Esophagus muscularis mucosa (tissue), 4 donors: ENCODE results near the gene TROAP. TPM values are rescaled to one million over a fixed set of nuclear protein-coding genes. Genes with fewer than 3 reads are reported as not detected.
"Not testable (repeated sequence)": the region's sequence is repeated elsewhere in the genome, so short reads cannot be mapped to it uniquely, and the experiment has no call there.

ENCODE experiments used
- DNase-seq: peaks from one replicate; pipeline ENCODE4 v3.0.0-alpha.2; 2017; ENCODE audit errors: extremely low spot score
- H3K27ac ChIP-seq, 4 donors: fragments of 200-600 bp; sonication (generic); replicated peaks in 1 of 4; 1 replicate in 3 of 4; 2 replicates in 1 of 4; pipeline ENCODE4 v1.5.1; 2016 to 2019; ENCODE audit warnings: mild to moderate bottlenecking in 1 of 4
- H3K27me3 ChIP-seq, 4 donors: fragments of 200-600 bp; sonication (generic); one replicate each; pipeline versions ENCODE4 v1.5.1 to v1.6.0; 2016 to 2019
- H3K36me3 ChIP-seq, 4 donors: fragments of 200-600 bp; sonication (generic); one replicate each; pipeline ENCODE4 v1.5.1; 2016 to 2019
- H3K4me1 ChIP-seq, 4 donors: fragments of 200-600 bp; sonication (generic); one replicate each; pipeline ENCODE4 v1.5.1; 2016 to 2019
- H3K4me3 ChIP-seq, 4 donors: fragments of 200-600 bp; sonication (generic); 1 replicate in 2 of 4; 2 replicates in 2 of 4; pipeline ENCODE4 v1.5.1; 2016 to 2019; ENCODE audit warnings: mild to moderate bottlenecking in 4 of 4, moderate library complexity in 1 of 4
- H3K9me3 ChIP-seq, 4 donors: fragments of 200-600 bp; sonication (generic); 1 replicate in 3 of 4; 2 replicates in 1 of 4; pipeline ENCODE4 v1.5.1; 2016 to 2019
- CTCF ChIP-seq, 3 experiments: fragments of 200-600 bp in 2 of 3; fragments of 450-650 bp in 1 of 3; sonication (generic) in 2 of 3; IDR thresholded peaks; one replicate each; pipeline ENCODE4 v1.5.1; 2017 to 2019; ENCODE audit warnings: antibody characterized with exemption in 3 of 3, mild to moderate bottlenecking in 2 of 3, moderate library complexity in 1 of 3
- EP300 ChIP-seq: sonication (generic); formaldehyde crosslinking; IDR thresholded peaks from one replicate; pipeline ENCODE4 v1.6.1; 2017; ENCODE audit warnings: antibody characterized with exemption
- POLR2A ChIP-seq: fragments of 450-650 bp; IDR thresholded peaks from one replicate; pipeline ENCODE4 v1.6.1; 2017; ENCODE audit warnings: antibody characterized with exemption, moderate library complexity, mild to moderate bottlenecking, low read depth
- POLR2AphosphoS5 ChIP-seq, 2 donors: sonication (generic); formaldehyde crosslinking; IDR thresholded peaks; one replicate each; pipeline ENCODE4 v1.6.1; 2017; ENCODE audit warnings: antibody characterized with exemption in 2 of 2
- WGBS: methylation state at CpG from one replicate; pipeline ENCODE4 v1.1.5; 2018; 5-methylcytosine and 5-hydroxymethylcytosine counted together
- intact Hi-C: fragments of 100-400 bp; cut with DNase I; formaldehyde crosslinking; loops from one replicate; pipeline ENCODE4 v1.15.1; 2023
- total RNA-seq, 4 donors: library from RNA; depleted of rRNA; stranded (reverse); fragments of >200 nt; gene quantifications; one replicate each; pipeline versions ENCODE4 v1.1.0 to v1.2.1, GENCODE V29; 2016

The TROAP gene
- total RNA-seq, 4 donors from 2014 or later: 0.26 to 0.80 TPM; not detected in 2

- Histone ChIP-seq H3K9me3 (no peaks in the 10 kb centered on the region), H3K27ac (no peak overlapping the region), H3K4me3 (no peak overlapping the region), H3K36me3 (peaks cover 0 to 9% (median 1%) of the 10 kb centered on the region in 4 donors), H3K27me3 (no peaks in the 10 kb centered on the region), H3K4me1 (no peaks in the 10 kb centered on the region)
- intact Hi-C loops: no loop called here
- TF ChIP-seq POLR2AphosphoS5 (IDR thresholded peaks at IDR 0.05) (no peak), POLR2A (no peak), CTCF (IDR thresholded peaks at IDR 0.05) (no peak), EP300 (no peak)
- WGBS: 81% methylated on average over 2 of the region's 2 CpGs
- DNase-seq: no peak
These were observed 54.3 kb downstream of the TROAP start for GRCh38 chr12:49377386-49377785.

- H3K36me3 ChIP-seq, H3K4me3 ChIP-seq, H3K4me1 ChIP-seq, intact Hi-C loops, H3K27ac ChIP-seq, H3K27me3 ChIP-seq, DNase-seq, H3K9me3 ChIP-seq: not testable (repeated sequence)
- 98% methylated on average over 9 of the region's 9 CpGs for WGBS
These were observed 57.1 kb downstream of the TROAP start for GRCh38 chr12:49380184-49380583.

Other genes starting within 250 kb of the TROAP start
- 1 to 10 TPM in 3 of 4 donors, under 1 TPM in 1; 0.66 to 3.0 (median 1.9) TPM for gene DHH, start 228.5 kb upstream of the TROAP start, total RNA-seq
- gene LMBR1L, start 212.4 kb upstream of the TROAP start, total RNA-seq: 10 to 100 TPM; 24.7 to 54.0 (median 34.3) TPM
- 1,000 to 10,000 TPM in 1 of 4 donors, 100 to 1,000 TPM in 3; 739 to 1,057 (median 846) TPM for gene TUBA1B, start 191.9 kb upstream of the TROAP start, total RNA-seq
- gene TUBA1A, start 134.2 kb upstream of the TROAP start, total RNA-seq: 1,000 to 10,000 TPM in 2 of 4 donors, 100 to 1,000 TPM in 2; 534 to 1,110 (median 887) TPM
- 100 to 1,000 TPM; 129 to 190 (median 167) TPM for gene TUBA1C, start 58.2 kb upstream of the TROAP start, total RNA-seq
- gene PRPH, start 28.1 kb upstream of the TROAP start, total RNA-seq: 10 to 100 TPM in 3 of 4 donors, 1 to 10 TPM in 1; 9.9 to 24.5 (median 10.4) TPM
- gene C1QL4, start 13.9 kb downstream of the TROAP start, total RNA-seq: not detected
- gene DNAJC22, start 23.6 kb downstream of the TROAP start, total RNA-seq: under 1 TPM in 3 of 4 donors, not detected in 1; 0.17 to 0.34 (median 0.26) TPM
- gene SPATS2, start 44.2 kb downstream of the TROAP start, total RNA-seq: 10 to 100 TPM in 3 of 4 donors, 1 to 10 TPM in 1; 9.5 to 16.6 (median 11.5) TPM
- gene KCNH3, start 215.8 kb downstream of the TROAP start, total RNA-seq: under 1 TPM in 3 of 4 donors, not detected in 1; 0.34 to 0.66 (median 0.65) TPM
- gene MCRS1, start 244.9 kb downstream of the TROAP start, total RNA-seq: 10 to 100 TPM; 43.7 to 71.9 (median 56.4) TPM